HFF-Myc (cell line): ENCODE results near the gene CLIC6.

Experiments used
- DNase-seq: peaks from one replicate; pipeline ENCODE4 v3.0.0-alpha.2; 2011; ENCODE audit warnings: low read depth; ENCODE audit errors: extremely low read depth
- H3K4me3 ChIP-seq: replicated peaks from 2 replicates; pipeline ENCODE4 v1.5.1; 2011; ENCODE audit warnings: low read depth, mild to moderate bottlenecking, control low read depth, low read length
- CTCF ChIP-seq: IDR thresholded peaks from 2 replicates; pipeline ENCODE4 v1.5.1; 2012; ENCODE audit warnings: mild to moderate bottlenecking, low read depth, low read length, control low read depth; ENCODE audit errors: missing control alignments

Gene CLIC6

GRCh38 chr21:34697826-34698225, 29.0 kb downstream of the CLIC6 start:
- H3K4me3 ChIP-seq: no peak overlapping the region
- no peak for TF ChIP-seq CTCF
- no peak for DNase-seq

GRCh38 chr21:34698270-34699015, 29.6 kb downstream of the CLIC6 start:
- no peak for TF ChIP-seq CTCF
- no peak overlapping the region for H3K4me3 ChIP-seq
- DNase-seq: no peak

GRCh38 chr21:34700605-34701004, 31.8 kb downstream of the CLIC6 start:
- no peak overlapping the region for H3K4me3 ChIP-seq
- DNase-seq: no peak
- TF ChIP-seq CTCF: no peak

GRCh38 chr21:34701726-34702125, 32.9 kb downstream of the CLIC6 start:
- DNase-seq: no peak
- no peak for TF ChIP-seq CTCF
- no peak overlapping the region for H3K4me3 ChIP-seq

GRCh38 chr21:34702341-34703170, 33.8 kb downstream of the CLIC6 start:
- H3K4me3 ChIP-seq: no peak overlapping the region
- peak; percentile 48 for DNase-seq
- TF ChIP-seq CTCF: no peak

- H3K4me3 ChIP-seq: no peak overlapping the region
- DNase-seq: no peak
- no peak for TF ChIP-seq CTCF
Observed at GRCh38 chr21:34703571-34703970, 34.8 kb downstream of the CLIC6 start.
